GM19043 (cell line): ENCODE results near the gene TUBA3E.
A peak's percentile ranks its signal among the peaks of the same experiment; 100 is the strongest.
"Not testable (repeated sequence)": the region's sequence is repeated elsewhere in the genome, so short reads cannot be mapped to it uniquely, and the experiment has no call there.

Experiments used
- ATAC-seq: cut with Tn5 transposase; IDR thresholded peaks from one replicate; pipeline ENCODE4 v1.9.1; 2021; ENCODE audit warnings: low read depth; ENCODE audit not compliant: unreplicated experiment

The TUBA3E gene

DNA sequence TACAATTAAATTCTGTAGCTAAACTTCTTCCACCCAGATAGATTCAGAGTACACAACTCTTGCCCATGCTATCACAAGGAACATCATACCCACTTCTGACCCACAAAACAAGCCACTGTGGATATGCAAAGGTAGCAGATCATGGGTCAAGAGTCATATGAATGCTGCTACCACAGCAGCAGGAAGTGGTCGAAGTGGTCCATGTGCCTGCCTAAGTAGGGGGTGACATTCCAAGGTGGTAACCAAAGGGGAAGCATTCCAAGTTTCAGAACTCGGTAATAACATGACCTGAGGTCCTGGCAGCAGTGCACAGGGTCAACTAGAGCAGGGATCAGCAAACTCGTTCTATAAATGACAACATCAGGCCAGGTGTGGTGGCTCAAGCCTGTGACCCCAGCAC is 5.8 kb downstream of the TUBA3E start:
- not testable (repeated sequence) for ATAC-seq

DNA sequence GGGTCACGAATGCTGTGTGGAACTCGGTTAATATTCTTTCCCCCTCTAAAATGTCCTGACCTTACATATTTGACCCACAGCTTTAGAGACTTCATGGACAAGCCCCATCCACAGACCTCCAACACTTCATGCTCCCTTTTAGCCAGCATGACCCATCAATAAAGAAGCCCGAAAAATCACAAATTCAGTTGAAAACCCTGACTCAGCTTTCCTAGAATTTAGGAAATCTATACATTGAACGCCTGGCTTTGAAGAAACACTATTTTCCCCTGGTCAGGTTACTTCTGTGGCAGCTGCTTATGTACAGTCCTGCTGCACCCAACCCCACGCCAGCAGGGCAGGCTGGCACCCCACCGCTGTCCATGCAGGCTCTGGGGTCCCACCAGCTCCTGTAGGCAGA is 6.9 kb downstream of the TUBA3E start:
- ATAC-seq: not testable (repeated sequence)

DNA sequence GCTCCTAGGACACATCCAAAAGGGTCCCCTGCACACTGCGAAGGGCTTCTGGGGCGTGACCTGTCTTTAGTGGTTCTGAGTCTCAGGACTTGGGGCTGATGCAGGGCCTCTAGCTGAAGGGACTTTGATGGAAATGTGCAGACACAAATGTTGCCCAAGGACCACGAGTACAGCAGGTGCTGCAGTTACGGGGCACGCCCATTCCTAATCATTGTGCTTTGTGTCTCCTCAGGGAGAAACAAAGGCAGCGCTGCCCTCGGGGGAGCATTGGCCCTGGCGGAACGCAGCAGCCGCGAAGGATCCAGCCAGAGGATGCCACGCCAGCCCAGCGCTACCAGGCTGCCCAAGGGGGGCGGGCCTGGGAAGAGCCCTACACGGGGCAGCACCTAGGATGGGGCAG is 8.0 kb downstream of the TUBA3E start:
- no peak for ATAC-seq

DNA sequence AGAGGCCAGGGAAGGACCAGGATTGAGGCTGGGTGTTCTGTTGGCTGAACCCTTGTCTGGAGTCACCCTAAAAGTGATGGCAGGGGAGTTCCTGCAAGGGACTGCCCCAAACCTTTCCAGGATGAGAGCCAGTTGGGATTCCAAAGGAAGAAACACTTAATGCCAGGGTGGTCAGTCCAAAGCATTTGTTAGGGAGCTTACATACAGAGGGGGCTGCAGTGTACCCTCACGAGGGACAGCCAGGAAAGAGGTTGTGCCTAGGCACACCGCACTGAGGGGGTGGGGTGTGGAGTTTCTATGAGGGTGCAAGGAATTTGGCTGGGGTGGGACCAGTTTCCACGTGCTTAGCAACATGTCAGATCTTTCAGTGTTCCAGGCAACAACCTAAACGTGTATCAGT is 9.3 kb downstream of the TUBA3E start:
- not testable (repeated sequence) for ATAC-seq

DNA sequence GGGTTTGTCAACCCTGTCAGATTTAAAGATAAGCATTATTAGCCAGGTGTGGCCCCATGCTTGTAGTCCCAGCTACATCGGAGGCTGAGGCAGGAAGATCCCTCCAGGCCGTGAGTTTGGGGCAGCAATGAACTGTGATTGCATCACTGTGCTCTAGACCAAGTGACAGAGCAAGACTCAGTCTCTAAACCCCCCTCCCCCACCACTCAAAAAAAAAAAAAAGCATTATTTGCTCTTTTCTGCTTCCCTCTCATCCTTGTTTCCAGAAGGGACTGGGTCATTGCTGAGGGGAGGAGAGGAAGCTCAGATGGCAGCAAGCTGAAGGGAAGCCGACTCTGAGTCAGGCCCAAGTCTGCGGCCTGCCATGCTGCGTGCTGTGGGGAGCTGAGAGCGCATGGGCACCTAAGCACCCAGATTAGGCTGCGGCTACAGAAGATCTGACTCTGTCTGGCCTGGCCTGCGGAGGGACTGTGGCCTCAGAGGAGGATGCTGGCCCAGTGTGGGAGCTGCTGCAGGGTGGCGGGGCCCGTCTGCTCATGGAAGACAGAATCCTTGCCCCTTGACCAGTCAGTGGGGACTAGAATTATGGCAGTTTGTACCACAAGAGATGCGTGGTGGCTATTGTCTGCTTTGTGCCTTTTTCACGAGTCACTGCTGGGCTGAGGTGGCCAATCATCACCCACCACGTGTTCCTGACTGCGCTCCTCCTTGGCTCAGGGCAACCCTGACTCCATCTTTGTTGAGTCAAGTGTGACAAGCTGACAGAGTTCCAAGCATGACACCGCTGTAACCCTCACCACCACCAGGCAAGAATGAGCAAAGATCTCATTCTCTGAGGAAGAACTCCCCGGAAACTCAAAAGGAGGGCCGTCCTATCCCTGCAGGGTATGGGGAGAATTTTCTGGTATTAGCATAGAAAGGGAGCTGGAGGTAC is 10.1 kb downstream of the TUBA3E start:
- not testable (repeated sequence) for ATAC-seq

DNA sequence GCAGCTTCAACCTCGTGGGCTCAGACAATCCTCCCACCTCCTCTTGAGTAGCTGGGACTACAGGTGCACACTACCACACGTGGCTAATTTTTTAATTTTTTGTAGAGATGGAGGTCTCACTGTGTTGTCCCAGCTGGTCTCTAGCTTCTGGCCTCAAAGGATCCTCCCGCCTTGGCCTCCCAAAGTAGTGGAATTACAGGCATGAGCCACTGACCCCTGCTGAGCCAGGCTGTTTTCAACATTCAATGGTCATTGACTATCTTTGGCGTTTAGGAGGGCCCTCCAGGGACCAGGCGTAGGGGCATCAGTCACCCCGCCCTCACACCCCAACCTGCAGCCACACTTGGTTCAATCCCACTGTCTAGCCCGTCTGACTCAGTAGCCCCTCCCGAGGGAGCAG is 11.0 kb downstream of the TUBA3E start:
- no peak for ATAC-seq

DNA sequence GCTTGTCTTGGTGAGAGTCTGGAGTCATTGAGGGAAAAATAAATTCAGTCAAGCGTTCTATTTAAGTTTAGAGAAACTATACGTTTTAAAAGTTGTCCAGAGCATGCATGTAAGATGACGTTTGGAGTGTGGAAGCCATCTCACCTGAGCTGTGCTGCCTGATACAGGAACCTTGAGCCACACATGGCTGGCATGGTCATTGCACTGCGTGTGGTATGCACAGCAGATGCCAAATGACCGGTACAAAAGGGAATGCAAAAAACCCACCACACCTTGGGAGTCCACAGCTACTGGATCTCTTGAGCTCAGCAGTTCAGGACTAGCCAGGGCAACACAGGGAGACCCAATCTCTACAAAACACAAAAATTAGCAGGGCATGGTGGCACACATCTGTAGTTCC is 11.8 kb downstream of the TUBA3E start:
- ATAC-seq: no peak

DNA sequence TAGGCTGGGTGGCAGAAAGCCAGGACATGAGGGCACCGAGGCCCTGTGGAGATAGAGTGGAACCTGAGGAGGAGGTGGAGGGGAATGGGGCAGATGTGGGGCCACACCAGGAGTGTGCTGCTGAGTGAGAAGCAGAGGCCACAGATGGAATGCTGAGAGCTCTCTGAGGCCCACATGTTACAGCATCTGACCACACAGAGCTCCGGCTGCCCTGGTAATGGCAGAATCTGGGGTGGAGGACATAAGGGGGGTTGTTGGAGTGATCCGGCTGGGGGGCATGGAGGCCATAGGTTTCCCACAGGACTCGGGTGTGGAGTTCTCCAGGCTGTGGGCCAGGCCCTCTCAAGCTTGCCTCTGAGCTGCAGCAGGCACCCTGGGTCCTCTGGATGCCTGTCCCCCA is 12.3 kb downstream of the TUBA3E start:
- ATAC-seq: no peak

DNA sequence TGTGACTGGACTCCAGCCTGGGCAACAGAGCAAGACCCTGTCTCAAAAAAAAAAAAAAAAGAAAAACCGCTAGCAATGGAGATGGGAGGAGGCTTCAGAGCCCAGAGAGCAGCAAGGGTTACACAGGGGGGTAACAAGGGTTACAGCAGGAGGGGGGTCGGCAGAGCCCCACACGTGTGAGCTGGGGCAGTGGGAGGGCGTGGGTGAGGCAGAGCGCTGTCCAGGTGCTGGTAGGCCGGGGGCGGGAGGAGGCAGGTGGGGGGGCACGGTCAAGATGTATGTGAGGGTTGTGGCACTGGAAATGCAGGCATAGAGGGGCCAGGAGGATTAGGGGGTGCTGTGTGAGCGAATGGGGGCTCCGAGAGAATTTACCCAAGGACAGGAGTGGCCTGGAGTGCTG is 12.8 kb downstream of the TUBA3E start:
- no peak for ATAC-seq

DNA sequence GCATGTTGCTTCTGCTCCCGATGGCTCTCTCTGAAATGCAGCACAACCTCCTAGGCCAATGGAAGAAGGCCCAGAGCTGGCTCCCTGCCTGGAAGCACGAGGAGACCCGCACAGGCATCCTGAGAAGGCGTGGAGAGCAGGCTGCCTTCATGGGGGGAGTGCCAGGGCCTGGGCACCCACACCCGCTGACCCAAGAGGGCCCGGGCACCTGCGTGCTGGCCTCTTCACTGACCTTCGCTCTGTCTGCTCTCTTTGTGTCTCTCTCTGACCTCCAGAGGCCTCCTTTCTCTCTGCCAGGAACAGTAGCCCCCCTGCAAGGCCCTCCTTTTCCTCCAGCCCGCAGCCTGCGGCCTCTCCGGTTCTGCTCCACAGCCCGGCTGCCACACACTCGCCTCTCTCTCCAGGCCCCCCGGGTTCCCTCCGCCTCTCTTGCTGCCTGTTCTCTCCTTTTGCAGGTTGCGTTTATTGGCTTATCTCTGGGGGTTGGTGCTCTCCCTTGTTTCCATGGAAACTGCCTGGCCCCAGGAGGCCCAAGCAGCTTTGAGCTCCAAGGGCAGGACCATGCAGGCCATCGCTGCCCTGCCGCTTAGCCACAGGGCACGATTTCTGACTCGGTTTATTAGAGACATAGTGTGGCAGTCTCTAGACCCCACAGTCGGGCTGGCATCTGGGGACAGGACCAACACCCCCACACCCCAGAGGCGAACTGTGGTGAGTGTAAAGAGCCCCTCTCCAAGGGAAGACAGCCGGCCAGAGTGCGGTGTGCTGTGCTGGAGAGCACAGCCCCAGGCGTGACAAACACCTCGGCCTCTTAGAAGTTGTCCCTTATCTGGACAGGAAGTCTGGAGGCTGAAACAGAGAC is 14.5 kb downstream of the TUBA3E start:
- no peak for ATAC-seq

DNA sequence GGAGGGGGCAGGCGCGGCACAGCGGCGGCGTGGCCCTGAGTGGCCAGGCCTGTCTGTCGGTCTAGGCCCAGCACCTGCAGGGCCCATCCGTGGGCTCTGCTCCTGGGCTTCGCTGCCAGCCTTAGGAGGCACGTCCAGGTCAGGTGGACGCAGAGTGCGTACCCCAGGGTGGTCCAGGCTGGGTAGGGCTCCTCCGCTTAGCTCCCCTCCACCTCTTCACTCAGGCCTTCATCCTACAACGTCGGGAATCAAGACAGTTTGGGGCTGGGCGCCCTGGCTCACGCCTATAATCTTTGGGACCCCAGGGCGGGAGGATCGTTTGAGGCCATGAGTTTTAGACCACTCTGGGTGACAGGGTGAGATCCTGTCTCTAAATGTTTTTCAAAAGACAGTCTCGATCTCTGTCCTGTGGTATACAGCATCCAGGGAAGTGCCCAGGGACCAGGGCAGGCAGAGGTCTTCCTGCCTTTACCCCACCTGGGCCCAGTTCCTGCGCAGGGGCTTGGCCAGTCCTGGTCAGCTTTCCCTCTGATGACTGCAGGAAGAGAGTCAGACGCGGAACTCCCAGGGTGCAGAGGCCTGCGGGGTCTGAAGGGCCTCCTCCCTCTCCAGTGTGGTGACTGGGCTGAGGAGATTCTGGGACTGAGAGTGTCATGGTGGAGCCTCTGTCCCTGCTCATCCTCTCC is 15.3 kb downstream of the TUBA3E start:
- not testable (repeated sequence) for ATAC-seq

DNA sequence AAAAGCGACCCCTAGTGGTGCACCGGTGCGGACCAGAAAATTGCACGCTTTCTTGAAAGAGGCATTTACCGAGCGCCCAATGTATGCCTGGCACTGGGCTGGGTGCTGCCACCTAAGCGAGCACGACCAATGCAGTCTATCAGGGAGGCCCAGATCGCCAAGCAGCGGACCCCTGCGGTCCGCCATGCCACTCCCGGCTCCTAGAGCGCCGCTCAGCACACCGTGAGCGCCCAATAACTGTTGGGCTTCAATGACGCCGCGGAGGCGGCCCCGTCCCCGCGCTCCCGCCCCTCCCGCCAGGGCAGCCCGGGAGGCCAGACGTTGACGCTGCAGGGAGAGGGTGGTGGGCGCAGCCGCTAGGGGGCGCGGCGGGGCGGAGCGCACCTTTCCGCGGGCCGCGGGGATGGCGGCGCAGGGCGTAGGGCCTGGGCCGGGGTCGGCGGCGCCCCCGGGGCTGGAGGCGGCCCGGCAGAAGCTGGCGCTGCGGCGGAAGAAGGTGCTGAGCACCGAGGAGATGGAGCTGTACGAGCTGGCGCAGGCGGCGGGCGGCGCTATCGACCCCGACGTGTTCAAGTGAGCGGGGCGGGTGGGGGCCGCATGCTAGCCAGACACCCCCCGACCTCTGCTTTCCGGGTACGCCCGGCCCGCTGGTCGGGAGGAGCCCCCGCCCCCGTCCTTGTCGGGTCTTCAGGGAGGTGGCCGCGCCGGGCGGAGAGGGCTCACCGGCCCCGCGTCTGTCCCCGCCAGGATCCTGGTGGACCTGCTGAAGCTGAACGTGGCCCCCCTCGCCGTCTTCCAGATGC is 16.2 kb downstream of the TUBA3E start, which contains the start of gene MZT2B:
MZT2B (plus strand) TSS at position 383 of the 803 bp plus-strand sequence; CDS start at position 404, 21 bp downstream.
- ATAC-seq: peak; percentile 82

DNA sequence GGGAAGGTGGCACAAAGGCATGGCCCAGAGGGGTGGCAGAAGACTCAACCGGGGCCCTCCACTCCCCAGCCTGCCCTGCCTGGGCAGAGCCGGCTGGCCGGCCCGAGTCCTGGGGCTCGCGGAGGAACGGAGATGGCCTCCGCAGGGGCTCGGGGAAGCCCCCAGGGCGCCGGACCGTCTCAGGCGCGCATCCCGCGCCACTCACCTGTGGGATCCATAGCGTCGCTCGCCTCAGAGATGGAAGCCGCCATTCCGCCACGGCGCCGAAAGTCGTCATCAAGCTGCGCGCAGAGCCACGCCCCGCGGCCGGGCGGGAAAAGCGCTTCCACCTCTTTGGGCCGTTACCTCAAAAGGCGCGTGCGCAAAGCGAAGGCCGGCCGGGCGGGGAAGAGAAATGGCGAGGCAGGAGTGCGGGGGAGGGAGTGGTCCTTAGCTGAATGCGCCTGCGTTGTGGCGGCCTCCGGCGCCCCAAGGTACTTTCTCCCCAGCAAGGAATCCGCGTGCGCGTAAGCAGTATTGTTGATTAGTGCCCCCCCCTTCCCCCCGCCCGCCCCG is 16.8 kb downstream of the TUBA3E start, which contains the start of gene SMPD4:
SMPD4 (minus strand) TSS at position 278 of the 555 bp plus-strand sequence. CDS start 5,010 bp downstream, outside the sequence.
- peak; percentile 51 for ATAC-seq

DNA sequence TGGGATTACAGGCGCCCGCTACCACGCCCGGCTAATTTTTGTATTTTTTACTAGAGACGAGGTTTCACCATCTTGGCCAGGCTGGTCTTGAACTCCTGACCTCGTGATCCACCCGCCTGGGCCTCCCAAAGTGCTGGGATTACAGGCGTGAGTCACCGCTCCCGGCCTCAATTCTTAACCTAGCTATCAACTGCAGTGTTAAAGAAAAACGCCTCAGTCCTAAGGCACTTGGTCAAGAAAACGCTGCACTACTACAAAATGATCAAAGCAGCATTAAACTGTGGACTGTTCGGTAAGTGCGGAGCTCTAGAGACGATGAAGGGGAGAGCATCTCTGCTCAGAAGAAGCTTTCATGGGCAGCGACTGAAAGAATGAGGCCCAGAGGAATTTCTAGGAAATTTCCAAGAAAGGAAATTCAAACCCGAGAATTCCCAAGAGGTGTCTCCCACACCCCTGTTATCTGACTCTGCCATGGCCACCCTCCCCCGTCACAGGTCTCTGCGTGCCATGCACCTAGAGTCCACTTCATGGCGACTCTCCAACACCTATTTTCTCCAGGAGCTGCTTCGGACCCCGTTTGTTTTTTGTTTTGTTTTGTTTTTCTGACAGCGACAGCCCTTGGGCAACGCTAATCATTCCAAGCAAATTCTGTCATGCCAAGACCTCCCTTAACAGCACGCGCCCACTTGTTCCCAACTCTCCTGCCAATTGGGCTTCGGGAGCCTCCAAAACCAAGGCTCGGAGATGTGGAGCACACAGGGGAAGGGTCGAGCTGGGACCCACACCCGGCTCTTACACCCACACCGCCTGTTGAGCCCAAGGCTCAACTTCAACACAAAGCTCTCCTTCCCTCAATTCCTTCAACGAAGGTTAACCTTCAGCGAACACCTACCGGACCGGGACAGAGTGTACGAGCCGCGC is 17.6 kb downstream of the TUBA3E start:
- ATAC-seq: not testable (repeated sequence)

DNA sequence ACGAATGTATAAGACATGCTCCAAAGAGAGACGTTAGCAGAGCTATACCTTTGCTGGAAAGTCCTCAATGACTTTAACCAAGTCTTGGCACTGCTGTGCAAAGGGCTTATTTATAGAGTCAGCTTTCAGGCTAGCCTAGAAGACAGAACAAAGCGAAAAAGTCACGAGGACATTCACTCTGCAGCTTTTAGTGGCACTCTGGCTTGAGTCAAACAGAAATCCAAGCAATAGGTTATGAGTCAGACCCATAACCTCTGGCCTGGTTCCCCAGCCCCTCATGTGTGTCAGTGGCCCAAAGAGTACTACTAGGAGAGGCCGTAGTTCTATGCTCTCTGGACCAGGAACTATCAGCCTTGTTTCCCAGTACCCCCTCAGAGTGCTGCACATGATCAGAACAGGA is 23.4 kb downstream of the TUBA3E start:
- ATAC-seq: not testable (repeated sequence)

DNA sequence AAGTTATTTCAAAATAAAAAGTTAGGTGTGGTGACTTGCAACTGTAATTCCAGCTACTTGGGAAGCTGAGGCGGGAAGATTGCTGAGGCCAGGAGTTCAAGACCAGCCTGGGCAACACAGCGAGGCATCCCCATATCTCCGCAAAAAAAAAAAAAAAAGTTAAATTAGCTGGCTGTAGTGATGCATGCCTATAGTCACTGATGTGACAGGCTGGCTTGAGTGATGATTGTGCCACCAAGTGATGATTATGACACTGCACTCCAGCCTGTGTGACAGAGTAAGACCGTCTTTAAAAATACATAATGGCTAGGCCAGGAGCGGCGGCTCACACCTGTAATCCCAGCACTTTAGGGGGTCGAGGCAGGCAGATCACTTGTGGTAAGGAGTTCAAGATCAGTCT is 28.3 kb downstream of the TUBA3E start:
- ATAC-seq: no peak

DNA sequence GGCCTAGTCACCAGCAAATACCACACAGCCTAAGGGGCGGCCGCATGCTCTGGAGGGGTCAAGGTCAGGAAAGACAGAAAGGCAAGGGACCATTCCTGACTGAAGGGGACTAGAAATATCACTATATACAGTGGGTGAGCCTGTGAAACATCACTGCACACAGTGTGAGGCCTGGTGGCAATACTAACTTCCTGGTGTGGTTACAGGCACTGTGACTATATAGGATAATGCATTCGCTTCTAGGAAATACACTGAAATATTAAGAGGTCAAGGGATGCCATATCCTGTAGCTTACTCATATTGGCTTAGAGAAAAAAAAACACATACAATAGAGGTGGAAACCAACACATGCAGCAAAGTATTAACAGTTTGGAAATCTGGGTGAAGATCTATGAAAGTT is 29.1 kb downstream of the TUBA3E start:
- not testable (repeated sequence) for ATAC-seq

DNA sequence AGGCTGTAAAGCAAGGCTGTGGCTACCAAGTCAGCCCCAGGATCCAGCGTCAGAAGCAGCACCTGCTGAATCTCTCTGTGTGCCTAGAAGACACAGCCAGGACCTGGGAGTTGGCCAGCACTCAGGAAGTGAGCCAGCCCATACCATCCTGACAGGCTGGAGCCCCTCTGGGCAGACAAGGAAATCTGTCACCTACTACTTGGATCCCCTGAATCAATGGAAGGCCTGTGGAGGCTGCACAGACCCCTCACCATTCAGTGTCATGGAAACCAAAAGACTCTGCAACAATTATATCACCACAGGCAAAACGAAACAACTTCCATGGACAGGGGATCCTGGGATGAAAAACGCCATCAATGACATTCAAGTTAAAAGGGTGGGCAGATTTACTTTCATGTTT is 31.6 kb downstream of the TUBA3E start:
- ATAC-seq: not testable (repeated sequence)
